ENCODE results near the gene SNX13.

The SNX13 gene

DNA sequence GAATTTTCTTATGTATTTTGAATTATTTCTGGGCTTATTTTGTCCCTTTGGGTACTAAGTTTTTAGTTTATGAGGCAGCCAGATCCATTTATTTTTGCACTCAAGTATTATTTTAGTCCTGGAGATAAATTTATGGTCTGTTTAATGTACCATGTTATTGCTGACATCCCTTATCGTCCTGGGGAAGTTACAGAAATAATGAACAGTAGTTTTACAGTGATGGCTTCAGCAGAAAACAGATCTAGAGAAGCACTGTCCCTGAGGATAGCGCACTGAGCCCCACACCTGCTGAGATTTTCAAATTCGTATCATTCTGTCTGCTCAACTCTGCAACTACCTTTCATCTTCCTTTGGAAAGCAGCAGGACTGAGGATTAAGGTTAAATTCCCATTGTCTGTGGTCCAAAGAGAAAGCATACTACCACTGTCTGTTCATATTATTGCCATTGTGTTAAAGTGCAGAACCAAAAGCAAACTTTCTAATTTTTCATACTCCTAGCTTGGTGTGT, 168.3 kb downstream of the SNX13 start:
- no peaks in the 10 kb centered on the region for H3K27me3 ChIP-seq (ENCODE audit: insufficient read depth, poor library complexity, severe bottlenecking)
- no peak for DNase-seq (ENCODE audit: low read depth in 1 of 2, low spot score in 1 of 2)
- H3K4me3 ChIP-seq (replicated peaks; ENCODE audit: insufficient read depth, low read length), result no peak overlapping the region
- no peak overlapping the region for H3K27ac ChIP-seq (replicated peaks)
- no peak for TF ChIP-seq SPI1 (IDR thresholded peaks at IDR 0.05; ENCODE audit: borderline replicate concordance, low read depth)
- no peak for TF ChIP-seq CTCF (IDR thresholded peaks at IDR 0.05; ENCODE audit: insufficient read depth, low read length)
- no peak for TF ChIP-seq GABPA (IDR thresholded peaks at IDR 0.05; ENCODE audit: low read depth)
- no peak for TF ChIP-seq REST (IDR thresholded peaks at IDR 0.05; ENCODE audit: insufficient replicate concordance, low read depth)
- no peak for TF ChIP-seq POLR2AphosphoS5 (IDR thresholded peaks at IDR 0.05; ENCODE audit: low read depth)

GRCh38 chr7:17770710-17771375, 169.5 kb downstream of the SNX13 start:
- Histone ChIP-seq H3K27me3 (ENCODE audit: insufficient read depth, poor library complexity, severe bottlenecking) (no peaks in the 10 kb centered on the region), H3K27ac (replicated peaks) (peak overlapping the region; percentile 63), H3K4me3 (replicated peaks; ENCODE audit: insufficient read depth, low read length) (peak overlapping the region; percentile 23)
- DNase-seq (ENCODE audit: low read depth in 1 of 2, low spot score in 1 of 2), result peak; percentile 69 to 86
- no peak for TF ChIP-seq GABPA (IDR thresholded peaks at IDR 0.05; ENCODE audit: low read depth)
- TF ChIP-seq POLR2AphosphoS5 (IDR thresholded peaks at IDR 0.05; ENCODE audit: low read depth), result peak; percentile 55; the same call in 1 of the 2 replicates
- no peak for TF ChIP-seq REST (IDR thresholded peaks at IDR 0.05; ENCODE audit: insufficient replicate concordance, low read depth)
- peak; percentile 99 for TF ChIP-seq SPI1 (IDR thresholded peaks at IDR 0.05; ENCODE audit: borderline replicate concordance, low read depth)
- no peak for TF ChIP-seq CTCF (IDR thresholded peaks at IDR 0.05; ENCODE audit: insufficient read depth, low read length)

DNA sequence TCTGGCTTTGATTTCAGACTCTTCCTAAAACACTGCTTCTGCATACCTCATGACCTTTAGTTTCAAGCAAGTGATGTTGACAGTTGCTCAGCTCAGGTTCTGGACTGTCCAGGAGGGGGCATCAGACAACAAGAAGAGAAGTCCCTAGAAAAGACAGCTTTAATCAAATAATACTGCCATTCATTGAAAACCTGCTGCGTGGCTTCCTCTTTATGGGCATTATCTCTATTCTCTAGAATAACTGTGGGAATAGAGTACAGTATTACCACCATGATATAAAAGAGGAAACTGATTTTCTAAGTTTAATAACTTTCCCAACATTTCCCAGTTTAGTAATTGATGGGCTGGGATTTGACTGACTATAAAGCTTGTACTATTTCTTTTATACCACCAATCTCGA, 170.4 kb downstream of the SNX13 start:
- TF ChIP-seq GABPA (IDR thresholded peaks at IDR 0.05; ENCODE audit: low read depth) (no peak), SPI1 (IDR thresholded peaks at IDR 0.05; ENCODE audit: borderline replicate concordance, low read depth) (peak; percentile 83), POLR2AphosphoS5 (IDR thresholded peaks at IDR 0.05; ENCODE audit: low read depth) (no peak), CTCF (IDR thresholded peaks at IDR 0.05; ENCODE audit: insufficient read depth, low read length) (peak; percentile 55)
- H3K4me3 ChIP-seq (replicated peaks; ENCODE audit: insufficient read depth, low read length), result no peak overlapping the region
- peak overlapping the region; percentile 63 for H3K27ac ChIP-seq (replicated peaks)
- peak; percentile 54 to 84 for DNase-seq (ENCODE audit: low read depth in 1 of 2, low spot score in 1 of 2)
- no peaks in the 10 kb centered on the region for H3K27me3 ChIP-seq (ENCODE audit: insufficient read depth, poor library complexity, severe bottlenecking)

Data from HL-60 (cell line).